Ureter (tissue), 1 donor: ENCODE results near the gene NEAT1. TPM values are rescaled to one million over a fixed set of nuclear protein-coding genes. Genes with fewer than 3 reads are reported as not detected.

ENCODE experiments used
- DNase-seq: peaks from one replicate; pipeline ENCODE4 v3.0.0-alpha.2; 2020; ENCODE audit warnings: low spot score
- total RNA-seq: library from RNA; stranded (reverse); gene quantifications from one replicate; pipeline ENCODE4 v1.2.4, GENCODE V29; 2023
- donor health status: DM: yes; HTN: yes; CAD: no.

The NEAT1 gene
- total RNA-seq, 1 donor from 2014 or later, result 1,155 TPM

DNA sequence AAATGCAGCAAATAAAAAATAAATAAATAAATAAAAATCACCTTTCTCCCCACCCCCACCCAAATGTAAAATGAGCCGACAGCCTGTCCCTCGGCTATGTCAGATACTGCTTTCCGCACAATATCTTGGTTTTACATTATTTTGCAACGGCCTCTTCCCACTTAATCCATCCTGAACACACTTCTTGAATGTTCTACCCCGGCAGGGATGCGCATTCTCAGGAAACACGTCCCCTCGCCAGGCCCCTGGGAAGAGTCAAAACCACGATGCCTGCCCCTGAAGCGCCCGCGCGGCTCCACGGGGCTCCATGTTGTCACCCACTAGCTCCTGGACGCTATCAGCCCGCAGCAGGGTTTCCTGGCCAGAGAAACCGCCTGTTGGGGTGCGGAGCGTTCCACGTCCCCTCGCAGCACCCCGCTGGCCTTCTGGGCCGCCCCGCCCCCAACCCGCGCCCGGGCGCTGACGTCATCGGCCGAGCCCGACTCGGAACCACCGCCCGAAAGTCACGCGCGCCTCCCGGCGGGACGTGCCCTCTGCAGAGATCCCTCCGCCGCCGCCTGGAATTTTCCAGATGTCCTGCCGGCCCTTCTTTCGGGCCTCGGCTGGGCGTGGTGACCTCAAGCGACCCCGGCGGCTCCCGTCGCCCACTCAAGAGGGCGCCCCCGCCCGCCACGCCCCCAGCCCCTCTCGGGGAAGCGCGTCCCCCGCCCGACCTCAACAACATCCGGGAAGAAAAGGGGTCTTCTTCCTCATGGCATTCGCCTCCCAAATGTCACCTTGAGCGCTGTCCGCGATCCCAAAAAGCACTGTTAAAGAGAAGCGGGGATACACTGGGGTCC, 585 bp upstream of the NEAT1 start:
- peak; percentile 99 for DNase-seq

DNA sequence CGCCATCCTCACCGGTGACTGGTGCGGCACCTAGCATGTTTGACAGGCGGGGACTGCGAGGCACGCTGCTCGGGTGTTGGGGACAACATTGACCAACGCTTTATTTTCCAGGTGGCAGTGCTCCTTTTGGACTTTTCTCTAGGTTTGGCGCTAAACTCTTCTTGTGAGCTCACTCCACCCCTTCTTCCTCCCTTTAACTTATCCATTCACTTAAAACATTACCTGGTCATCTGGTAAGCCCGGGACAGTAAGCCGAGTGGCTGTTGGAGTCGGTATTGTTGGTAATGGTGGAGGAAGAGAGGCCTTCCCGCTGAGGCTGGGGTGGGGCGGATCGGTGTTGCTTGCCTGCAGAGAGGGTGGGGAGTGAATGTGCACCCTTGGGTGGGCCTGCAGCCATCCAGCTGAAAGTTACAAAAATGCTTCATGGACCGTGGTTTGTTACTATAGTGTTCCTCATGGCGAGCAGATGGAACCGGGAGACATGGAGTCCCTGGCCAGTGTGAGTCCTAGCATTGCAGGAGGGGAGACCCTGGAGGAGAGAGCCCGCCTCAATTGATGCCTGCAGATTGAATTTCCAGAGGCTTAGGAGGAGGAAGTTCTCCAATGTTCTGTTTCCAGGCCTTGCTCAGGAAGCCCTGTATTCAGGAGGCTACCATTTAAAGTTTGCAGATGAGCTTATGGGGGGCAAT, 1.1 kb downstream of the NEAT1 start:
- no peak for DNase-seq

DNA sequence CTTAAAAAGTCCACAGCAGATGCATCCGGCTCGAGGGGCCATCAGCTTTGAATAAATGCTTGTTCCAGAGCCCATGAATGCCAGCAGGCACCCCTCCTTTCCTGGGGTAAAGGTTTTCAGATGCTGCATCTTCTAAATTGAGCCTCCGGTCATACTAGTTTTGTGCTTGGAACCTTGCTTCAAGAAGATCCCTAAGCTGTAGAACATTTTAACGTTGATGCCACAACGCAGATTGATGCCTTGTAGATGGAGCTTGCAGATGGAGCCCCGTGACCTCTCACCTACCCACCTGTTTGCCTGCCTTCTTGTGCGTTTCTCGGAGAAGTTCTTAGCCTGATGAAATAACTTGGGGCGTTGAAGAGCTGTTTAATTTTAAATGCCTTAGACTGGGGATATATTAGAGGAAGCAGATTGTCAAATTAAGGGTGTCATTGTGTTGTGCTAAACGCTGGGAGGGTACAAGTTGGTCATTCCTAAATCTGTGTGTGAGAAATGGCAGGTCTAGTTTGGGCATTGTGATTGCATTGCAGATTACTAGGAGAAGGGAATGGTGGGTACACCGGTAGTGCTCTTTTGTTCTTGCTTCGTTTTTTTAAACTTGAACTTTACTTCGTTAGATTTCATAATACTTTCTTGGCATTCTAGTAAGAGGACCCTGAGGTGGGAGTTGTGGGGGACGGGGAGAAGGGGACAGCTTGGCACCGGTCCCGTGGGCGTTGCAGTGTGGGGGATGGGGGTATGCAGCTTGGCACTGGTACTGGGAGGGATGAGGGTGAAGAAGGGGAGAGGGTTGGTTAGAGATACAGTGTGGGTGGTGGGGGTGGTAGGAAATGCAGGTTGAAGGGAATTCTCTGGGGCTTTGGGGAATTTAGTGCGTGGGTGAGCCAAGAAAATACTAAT, 1.9 kb downstream of the NEAT1 start:
- DNase-seq, result peak; percentile 84

DNA sequence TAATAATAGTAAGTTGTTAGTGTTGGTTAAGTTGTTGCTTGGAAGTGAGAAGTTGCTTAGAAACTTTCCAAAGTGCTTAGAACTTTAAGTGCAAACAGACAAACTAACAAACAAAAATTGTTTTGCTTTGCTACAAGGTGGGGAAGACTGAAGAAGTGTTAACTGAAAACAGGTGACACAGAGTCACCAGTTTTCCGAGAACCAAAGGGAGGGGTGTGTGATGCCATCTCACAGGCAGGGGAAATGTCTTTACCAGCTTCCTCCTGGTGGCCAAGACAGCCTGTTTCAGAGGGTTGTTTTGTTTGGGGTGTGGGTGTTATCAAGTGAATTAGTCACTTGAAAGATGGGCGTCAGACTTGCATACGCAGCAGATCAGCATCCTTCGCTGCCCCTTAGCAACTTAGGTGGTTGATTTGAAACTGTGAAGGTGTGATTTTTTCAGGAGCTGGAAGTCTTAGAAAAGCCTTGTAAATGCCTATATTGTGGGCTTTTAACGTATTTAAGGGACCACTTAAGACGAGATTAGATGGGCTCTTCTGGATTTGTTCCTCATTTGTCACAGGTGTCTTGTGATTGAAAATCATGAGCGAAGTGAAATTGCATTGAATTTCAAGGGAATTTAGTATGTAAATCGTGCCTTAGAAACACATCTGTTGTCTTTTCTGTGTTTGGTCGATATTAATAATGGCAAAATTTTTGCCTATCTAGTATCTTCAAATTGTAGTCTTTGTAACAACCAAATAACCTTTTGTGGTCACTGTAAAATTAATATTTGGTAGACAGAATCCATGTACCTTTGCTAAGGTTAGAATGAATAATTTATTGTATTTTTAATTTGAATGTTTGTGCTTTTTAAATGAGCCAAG, 2.7 kb downstream of the NEAT1 start:
- no peak for DNase-seq

DNA sequence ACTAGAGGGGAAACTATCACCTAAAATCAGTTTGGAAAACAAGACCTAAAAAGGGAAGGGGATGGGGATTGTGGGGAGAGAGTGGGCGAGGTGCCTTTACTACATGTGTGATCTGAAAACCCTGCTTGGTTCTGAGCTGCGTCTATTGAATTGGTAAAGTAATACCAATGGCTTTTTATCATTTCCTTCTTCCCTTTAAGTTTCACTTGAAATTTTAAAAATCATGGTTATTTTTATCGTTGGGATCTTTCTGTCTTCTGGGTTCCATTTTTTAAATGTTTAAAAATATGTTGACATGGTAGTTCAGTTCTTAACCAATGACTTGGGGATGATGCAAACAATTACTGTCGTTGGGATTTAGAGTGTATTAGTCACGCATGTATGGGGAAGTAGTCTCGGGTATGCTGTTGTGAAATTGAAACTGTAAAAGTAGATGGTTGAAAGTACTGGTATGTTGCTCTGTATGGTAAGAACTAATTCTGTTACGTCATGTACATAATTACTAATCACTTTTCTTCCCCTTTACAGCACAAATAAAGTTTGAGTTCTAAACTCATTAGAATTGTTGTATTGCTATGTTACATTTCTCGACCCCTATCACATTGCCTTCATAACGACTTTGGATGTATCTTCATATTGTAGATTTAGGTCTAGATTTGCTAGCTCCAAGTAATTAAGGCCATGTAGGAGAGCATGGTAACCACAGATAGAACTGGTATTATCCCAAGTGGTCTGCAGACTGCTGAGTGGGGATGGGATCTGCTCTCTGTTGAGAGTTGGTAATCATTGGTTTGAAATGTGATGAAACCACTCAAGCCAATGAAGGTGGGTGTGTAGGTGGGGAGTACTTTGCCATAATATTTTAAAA, 3.6 kb downstream of the NEAT1 start:
- DNase-seq, result no peak

DNA sequence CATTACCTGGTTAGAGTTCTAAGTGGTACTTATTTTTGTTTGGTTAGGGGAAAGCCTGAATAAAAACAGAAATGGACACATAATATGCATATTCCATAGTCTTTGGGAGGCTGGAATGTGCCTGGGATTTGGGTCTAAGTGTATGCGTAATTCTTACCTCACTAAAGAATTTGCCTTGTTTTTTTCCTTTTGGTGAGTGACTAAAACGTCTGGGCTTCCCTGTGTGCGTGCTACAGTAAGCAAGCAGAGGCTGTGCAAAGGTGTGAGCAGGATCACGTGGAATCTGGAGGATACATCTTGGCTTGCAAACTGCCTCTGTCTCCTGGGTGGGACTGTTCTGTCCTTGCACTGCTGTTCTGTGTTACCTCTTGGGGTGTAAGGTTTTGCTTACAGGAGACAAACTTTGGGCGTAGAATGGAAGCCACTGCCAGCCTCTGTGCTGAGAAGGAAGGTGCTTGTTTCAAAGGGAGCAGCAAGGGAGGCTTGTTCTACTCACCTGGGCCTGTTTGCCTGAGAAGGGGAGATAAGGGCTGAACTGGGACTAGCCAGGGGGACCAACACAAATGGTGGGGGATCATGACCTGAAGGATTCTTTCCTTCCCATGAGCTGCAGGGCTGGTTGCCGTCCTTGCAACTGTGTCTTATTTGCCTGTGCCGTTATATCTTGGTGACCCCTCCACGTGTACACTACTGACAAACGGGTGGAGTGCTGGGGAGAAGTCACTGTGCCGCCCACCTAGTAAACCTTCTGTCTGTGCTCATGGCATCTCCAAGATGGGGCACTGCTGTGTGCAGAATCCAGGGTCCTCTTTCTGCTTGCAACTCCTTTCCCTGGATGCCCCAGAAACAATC, 4.5 kb downstream of the NEAT1 start:
- DNase-seq, result no peak

DNA sequence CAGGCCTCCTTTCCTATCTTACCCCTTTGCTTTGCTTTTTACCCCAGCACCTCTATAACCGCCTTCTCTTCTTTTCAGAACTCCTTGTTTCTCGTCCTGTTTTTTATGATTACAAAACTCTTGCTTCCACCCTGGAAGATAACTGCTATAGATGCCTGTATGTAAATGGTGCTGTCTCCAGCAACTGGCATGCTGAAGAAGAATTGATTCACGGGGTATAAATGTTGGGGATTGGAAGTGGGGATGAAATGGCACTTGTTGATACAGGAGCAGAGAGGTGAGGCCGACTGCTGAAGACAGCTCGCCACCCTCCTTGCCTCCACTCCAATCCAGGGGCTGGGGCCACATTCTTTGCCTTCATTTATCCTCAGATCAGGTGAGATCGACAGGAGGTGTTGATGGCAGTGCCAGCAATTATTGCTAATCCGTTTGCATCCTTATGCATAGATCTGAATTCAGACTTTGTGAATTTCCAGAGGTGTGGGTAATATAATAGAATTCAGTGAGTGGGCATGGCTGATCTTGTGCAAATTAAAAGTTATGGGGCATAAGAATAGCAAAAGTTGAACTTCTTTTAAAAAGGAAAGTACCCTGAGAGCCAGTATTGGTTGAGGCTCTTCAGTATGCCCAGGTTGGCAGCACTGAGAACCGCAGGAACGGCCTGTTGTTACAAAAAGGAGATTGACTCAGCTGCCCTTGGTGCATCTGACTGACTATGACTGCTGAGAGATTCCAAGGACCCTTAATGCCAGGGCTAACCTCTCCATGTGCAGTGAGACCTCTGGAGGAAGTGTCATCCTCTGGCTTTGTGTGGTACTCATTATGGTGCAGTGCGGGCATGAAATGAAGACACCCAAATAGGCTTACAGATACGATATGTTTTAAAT, 5.3 kb downstream of the NEAT1 start:
- DNase-seq, result no peak

DNA sequence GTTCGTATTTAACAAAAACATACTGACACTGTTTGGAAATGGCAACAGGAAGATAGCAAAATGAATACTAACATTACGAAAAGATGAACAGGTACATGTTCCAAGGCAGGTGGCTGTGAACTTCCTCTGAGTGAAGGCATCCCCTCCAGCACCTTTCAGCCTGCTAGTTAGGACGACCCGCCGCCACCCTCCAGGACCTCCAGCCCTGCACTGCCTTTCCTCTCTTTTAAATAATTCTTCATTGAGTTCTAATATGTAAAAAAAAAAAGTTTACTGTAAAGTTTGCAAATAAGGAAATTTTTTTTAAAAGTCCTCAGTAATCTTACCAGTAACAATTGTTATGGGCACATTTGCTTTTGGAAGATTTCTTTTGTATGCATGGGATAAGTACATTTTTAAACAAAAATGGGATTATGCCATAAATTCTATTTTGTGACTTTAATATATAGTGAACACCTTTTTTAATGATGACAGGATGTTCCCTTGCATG, 6.0 kb downstream of the NEAT1 start:
- no peak for DNase-seq

DNA sequence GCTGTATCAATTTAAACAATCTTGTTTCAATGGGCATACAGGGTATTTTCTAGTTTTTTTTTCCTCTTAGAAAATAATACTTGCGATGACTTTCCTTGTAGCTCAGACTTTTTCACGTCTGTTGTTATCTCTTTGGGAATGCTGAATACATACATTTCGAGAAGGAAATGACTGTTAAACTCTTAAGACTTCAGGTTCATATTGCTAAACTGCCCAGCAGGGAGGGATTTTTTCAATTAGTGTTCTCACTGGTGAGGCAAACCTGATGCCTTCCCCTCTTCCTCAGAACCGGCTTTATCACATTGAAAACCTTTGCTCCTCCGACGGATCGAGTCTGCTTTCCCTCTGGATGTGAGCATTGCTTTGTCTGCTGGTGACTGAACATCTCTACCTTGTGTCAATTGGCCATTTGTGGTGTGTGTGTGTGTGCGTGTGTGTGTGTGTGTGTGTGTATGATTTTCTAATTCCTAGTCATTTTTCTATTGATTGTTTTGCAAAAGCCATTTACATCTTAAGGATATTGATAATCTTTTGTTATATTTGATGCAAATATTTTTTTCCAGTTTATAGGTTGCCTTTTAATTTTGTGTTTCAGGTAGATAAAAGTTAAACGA, 6.6 kb downstream of the NEAT1 start:
- no peak for DNase-seq

DNA sequence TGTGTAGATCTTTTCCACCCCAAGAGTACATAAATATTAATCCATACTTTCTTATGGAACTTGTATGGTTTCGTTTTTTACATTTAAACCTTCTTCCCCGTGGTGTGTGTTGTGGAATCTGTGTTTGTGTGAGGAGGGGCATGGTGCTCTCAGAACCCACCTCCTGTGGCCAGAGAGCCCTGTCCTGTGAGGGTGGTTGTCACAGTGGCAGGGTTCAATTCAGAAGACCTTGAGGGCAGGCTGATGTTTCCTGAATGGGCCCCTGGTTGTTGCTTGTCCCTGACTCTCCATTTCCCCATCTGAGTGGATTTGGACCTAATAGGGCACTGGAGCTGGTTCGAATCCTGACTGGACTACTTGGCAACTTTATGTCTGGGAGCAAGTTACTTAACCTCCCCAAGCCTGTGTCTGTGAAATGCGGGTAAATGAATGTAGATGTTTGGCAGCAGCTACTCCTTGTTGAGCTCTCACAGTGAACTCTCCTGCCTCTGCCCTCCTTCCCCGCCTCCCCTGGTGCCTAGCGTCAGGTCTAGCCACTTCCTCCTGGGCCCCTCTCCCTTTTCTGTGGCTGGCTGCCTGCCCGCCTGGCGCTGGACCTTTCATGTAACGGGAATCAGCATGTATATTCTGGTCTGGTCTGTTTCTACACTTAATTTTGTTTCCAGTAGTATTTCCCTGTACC, 7.3 kb downstream of the NEAT1 start:
- peak; percentile 87 for DNase-seq

DNA sequence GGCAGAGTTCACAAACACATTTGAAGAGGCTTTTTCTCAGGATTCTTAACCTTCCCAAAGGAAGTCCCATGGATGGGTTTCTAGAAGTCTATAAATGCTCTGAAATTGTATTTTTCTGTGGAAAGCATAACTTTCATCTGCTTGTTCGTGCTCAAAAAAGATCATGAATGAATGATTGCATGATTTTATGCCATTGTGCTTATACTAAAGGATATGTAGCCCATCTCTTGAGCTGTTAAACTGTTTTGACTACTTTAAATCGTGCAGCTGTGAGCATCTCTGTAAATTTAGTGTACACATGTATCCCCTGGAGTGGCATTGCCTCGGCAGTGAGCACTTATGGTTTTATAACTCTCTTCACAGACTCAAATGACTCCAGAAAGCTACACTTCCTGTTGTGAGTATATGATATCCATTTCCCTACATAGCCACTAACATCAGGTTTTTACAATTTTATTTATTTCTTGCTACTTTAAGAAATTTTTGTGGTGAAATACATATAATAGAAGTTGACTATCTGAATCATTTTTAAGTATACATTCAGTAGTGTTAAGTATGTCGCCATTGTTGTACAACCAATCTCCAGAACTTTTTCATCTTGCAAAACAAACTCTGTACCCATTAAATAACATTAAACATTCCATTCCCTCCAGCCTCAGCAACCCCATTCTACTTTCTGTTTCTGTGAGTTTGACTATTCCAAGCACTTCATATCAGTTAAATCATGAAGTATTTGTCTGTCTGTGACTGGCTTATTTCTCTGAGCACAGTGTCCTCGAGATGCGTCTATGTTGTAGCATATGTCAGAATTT, 8.0 kb downstream of the NEAT1 start:
- DNase-seq, result no peak

DNA sequence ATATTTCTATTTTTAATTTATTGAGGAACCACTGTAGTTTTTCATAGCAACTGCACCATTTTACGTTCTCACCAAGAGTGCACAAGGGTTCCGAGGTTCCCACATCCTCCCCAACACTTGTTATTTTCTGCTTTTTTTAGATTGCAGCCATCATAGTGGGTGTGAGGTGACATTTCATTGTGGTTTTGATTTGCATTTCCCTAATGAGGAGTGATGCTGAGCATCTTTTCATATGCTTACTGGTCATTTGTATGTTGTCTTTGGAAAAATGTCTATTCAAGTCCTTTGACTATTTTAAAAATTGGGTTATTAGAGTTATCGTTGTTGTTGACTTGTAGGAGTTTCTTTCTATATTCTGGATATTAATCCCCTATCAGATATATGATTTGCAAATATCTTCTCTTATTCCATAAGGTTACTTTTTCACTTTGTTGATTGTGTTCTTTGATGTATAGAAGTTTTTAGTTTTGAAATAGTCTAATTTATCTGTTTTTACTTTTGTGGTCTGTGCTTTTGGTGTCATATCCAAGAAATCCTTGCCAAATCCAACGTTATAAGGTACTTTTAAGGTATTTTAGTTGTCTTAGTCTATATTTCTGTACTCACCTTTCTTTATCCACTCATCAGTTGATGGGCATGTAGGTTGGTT, 9.0 kb downstream of the NEAT1 start:
- DNase-seq, result no peak

DNA sequence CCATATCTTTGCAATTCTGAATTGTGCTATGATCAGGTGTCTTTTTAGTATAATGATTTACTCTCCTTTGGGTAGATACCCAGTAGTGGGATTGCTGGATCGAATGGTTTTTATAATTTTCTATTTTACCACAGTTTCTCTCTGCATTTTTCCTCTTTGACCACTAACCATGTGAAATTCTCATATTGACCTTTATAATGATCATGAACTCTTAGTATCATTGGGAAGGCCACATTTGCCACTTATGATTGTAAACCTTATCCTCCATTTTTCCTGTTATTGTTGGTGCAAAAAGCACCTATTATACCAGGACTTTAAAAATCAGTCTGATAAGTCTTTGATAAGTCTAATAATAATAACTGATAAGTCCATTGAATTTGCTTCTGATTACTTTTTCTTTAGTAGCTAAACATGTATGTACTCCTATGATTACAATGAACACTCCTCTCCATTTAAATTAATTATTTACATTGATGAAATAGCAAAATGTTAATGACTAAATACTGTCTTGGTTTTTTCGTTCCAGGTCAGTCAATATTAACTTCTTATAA, 9.6 kb downstream of the NEAT1 start:
- no peak for DNase-seq

DNA sequence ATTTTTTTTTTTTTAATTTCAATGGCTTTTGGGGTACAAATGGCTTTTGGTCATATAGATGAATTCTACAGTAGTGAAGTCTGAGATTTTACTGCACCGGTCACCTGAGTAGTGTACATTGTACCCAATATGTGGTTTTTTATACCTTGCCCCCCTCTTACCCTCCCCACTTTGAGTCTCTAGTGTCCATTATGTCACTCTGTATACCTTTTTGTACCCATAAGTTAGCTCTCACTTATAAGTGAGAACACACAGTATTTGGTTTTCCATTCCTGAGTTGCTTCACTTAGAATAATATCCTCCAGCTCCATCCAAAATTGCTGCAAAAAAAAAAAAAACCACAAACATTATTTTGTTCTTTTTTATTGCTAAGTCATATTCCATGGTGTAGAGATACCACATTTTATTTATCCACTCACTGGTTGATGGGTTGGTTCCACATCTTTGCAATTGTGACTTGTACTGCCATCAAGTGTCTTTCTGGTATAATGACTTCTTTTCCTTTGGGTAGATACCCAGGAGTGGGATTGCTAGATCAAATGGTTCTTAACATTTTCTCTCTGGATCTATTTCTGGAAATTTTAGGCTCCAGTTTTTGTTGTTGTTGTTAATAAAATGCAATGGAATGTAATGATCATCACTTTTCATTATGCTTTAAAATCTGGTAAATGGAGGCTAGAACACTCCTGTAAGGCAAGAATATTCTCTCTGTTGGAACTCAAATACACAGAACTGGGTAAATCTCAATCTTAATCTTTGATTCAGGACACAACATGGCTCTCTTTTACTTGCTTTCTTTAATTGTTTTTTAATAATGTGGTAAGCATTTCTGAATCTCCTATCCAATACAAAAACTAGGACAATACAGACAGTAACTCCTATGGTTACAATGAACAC, 10.3 kb downstream of the NEAT1 start:
- no peak for DNase-seq
